GM12878 (cell line): ENCODE data around the gene ABL1. TPM values are rescaled to one million over a fixed set of nuclear protein-coding genes. Genes with fewer than 3 reads are reported as not detected.

Source experiments
- ATAC-seq: fragments of 200-7000 bp; cut with Tn5 transposase; 3 replicates; pipeline ENCODE4 v1.9.1; 2020; ENCODE audit warnings: mild to moderate bottlenecking, moderate library complexity
- BruUV-seq: library from RNA; stranded (reverse); fragments of 400-500 nt; replicated peaks from 2 replicates; lab custom pipeline; 2021; lab: Mats Ljungman, UMichigan
- CTCF ChIA-PET: fragments of 300-600 bp; sonication (Branson Sonifier 250); formaldehyde crosslinking; extraction: SDS; loops from one replicate; lab custom pipeline; 2021; ENCODE audit warnings: inconsistent platforms; lab: Yijun Ruan, JAX
- POLR2A ChIA-PET: fragments of 350-600 bp; formaldehyde crosslinking; extraction: SDS; loops from one replicate; lab custom pipeline; 2021; ENCODE audit warnings: inconsistent platforms; lab: Charles Lee
- RAD21 ChIA-PET: fragments of 300-600 bp; sonication (Branson Sonifier 250); formaldehyde crosslinking; loops from one replicate; lab custom pipeline; 2023; ENCODE audit warnings: antibody characterized with exemption; ENCODE audit not compliant: unreplicated experiment; lab: Charles Lee
- SMC1A ChIA-PET: fragments of 300-600 bp; sonication (Branson Sonifier 250); formaldehyde crosslinking; loops from one replicate; lab custom pipeline; 2023; ENCODE audit not compliant: unreplicated experiment, uncharacterized antibody; lab: Charles Lee
- DNase-seq: peaks from one replicate; pipeline ENCODE4 v3.0.0-alpha.2; 2011; ENCODE audit warnings: low read depth, low spot score
- FAIRE-seq: peaks from 3 replicates; lab custom pipeline; 2011; peaks lifted over from hg19 to GRCh38; lab: Jason Lieb, UNC
- H2AFZ ChIP-seq: 2 replicates; pipeline ENCODE4 v1.6.0; 2011; ENCODE audit warnings: low read depth, low read length, control low read depth; ENCODE audit not compliant: control insufficient read depth
- H3K27ac ChIP-seq: 2 replicates; pipeline ENCODE4 v1.5.1; 2011; ENCODE audit warnings: control low read depth; ENCODE audit not compliant: control insufficient read depth, insufficient read depth
- H3K27me3 ChIP-seq, 2 experiments: replicated peaks in 1 of 2; 2 replicates each; pipeline versions ENCODE4 v1.6.0 to v1.6.1; 2011; ENCODE audit warnings: low read length in 1 of 2; ENCODE audit not compliant: control insufficient read depth in 2 of 2, insufficient read depth in 2 of 2
- H3K36me3 ChIP-seq, 2 experiments: 2 replicates each; pipeline ENCODE4 v1.5.1; 2011; ENCODE audit warnings: low read length in 1 of 2; ENCODE audit not compliant: control insufficient read depth in 2 of 2, insufficient read depth in 2 of 2
- H3K4me1 ChIP-seq: 2 replicates; pipeline ENCODE4 v1.6.1; 2011; ENCODE audit warnings: mild to moderate bottlenecking, low read length, moderate library complexity, mixed read lengths; ENCODE audit not compliant: control insufficient read depth, insufficient read depth
- H3K4me2 ChIP-seq: 2 replicates; pipeline ENCODE4 v1.6.0; 2011; ENCODE audit warnings: control low read depth; ENCODE audit not compliant: control insufficient read depth, insufficient read depth
- H3K4me3 ChIP-seq: fragments of 200-600 bp; sonication (generic); 2 replicates; pipeline ENCODE4 v1.5.1; 2016
- H3K79me2 ChIP-seq: 2 replicates; pipeline ENCODE4 v1.6.0; 2011; ENCODE audit warnings: low read length; ENCODE audit not compliant: control insufficient read depth, insufficient read depth
- H3K9ac ChIP-seq: 2 replicates; pipeline ENCODE4 v1.8.0; 2011; ENCODE audit warnings: low read length, control low read depth, mixed read lengths; ENCODE audit not compliant: control insufficient read depth, insufficient read depth
- H3K9me3 ChIP-seq: replicated peaks from 3 replicates; pipeline ENCODE4 v1.5.1; 2011; ENCODE audit warnings: mild to moderate bottlenecking, low read length; ENCODE audit not compliant: control insufficient read depth, insufficient read depth
- H4K20me1 ChIP-seq: 2 replicates; pipeline ENCODE4 v1.6.0; 2011; ENCODE audit not compliant: control insufficient read depth, insufficient read depth
- ATF7 ChIP-seq: fragments of 450-650 bp; IDR thresholded peaks from 2 replicates; pipeline ENCODE4 v1.6.1; 2016; ENCODE audit warnings: low read depth, mild to moderate bottlenecking
- CBX3 ChIP-seq: fragments of 200-600 bp; sonication (generic); IDR thresholded peaks from 2 replicates; pipeline ENCODE4 v1.6.1; 2016; ENCODE audit warnings: low read depth, borderline replicate concordance
- CHD2 ChIP-seq: IDR thresholded peaks from 2 replicates; pipeline ENCODE4 v1.6.1; 2011; ENCODE audit warnings: low read depth, low read length, improper control_type of control experiment, borderline replicate concordance
- CREM ChIP-seq: IDR thresholded peaks from 2 replicates; pipeline ENCODE4 v1.6.1; 2014; ENCODE audit warnings: antibody characterized with exemption, low read depth
- CUX1 ChIP-seq: IDR thresholded peaks from 2 replicates; pipeline ENCODE4 v1.6.1; 2012; ENCODE audit warnings: improper control_type of control experiment, low read depth, low read length; ENCODE audit not compliant: insufficient replicate concordance
- ELK1 ChIP-seq: IDR thresholded peaks from 2 replicates; pipeline ENCODE4 v1.6.1; 2012; ENCODE audit warnings: low read depth, low read length, improper control_type of control experiment
- EP300 ChIP-seq, 2 experiments: fragments of 150-350 bp in 1 of 2; IDR thresholded peaks; 2 replicates each; pipeline ENCODE4 v1.6.1; 2011 to 2012; ENCODE audit warnings: low read depth in 2 of 2, low read length in 2 of 2, borderline replicate concordance in 1 of 2, improper control_type of control experiment in 1 of 2, inconsistent platforms in 1 of 2; ENCODE audit not compliant: control insufficient read depth in 1 of 2
- HDGF ChIP-seq: fragments of 450-650 bp; IDR thresholded peaks from 2 replicates; pipeline ENCODE4 v1.6.1; 2016; ENCODE audit warnings: antibody characterized with exemption
- IKZF2 ChIP-seq, 2 experiments: fragments of 450-650 bp; IDR thresholded peaks; 2 replicates each; pipeline ENCODE4 v1.6.1; 2017; ENCODE audit warnings: mild to moderate bottlenecking in 2 of 2, moderate library complexity in 2 of 2
- IRF4 ChIP-seq: IDR thresholded peaks from 2 replicates; pipeline ENCODE4 v1.6.1; 2011; ENCODE audit warnings: low read depth, low read length
- MEF2B ChIP-seq: fragments of 450-650 bp; IDR thresholded peaks from 2 replicates; pipeline ENCODE4 v1.6.1; 2018; ENCODE audit warnings: mild to moderate bottlenecking, moderate library complexity; ENCODE audit not compliant: partially characterized antibody, poor library complexity, severe bottlenecking
- NR2C2 ChIP-seq: IDR thresholded peaks from 2 replicates; pipeline ENCODE4 v1.6.1; 2011; ENCODE audit warnings: borderline replicate concordance, low read depth; ENCODE audit not compliant: control insufficient read depth, insufficient read length
- NR2F1 ChIP-seq: fragments of 450-650 bp; conservative IDR thresholded peaks from 2 replicates; pipeline ENCODE4 v1.6.1; 2017; ENCODE audit warnings: mild to moderate bottlenecking
- RAD21 ChIP-seq: IDR thresholded peaks from 2 replicates; pipeline ENCODE4 v1.6.1; 2011; ENCODE audit warnings: mild to moderate bottlenecking, low read depth, low read length, moderate library complexity; ENCODE audit not compliant: insufficient read depth
- SMARCA5 ChIP-seq: fragments of 450-650 bp; IDR thresholded peaks from 2 replicates; pipeline ENCODE4 v1.6.1; 2017; ENCODE audit warnings: mild to moderate bottlenecking
- SPI1 ChIP-seq: IDR thresholded peaks from 2 replicates; pipeline ENCODE4 v1.6.1; 2011; ENCODE audit warnings: low read depth, mild to moderate bottlenecking, low read length, moderate library complexity, borderline replicate concordance; ENCODE audit not compliant: insufficient read depth
- SUZ12 ChIP-seq: fragments of 200-600 bp; sonication (generic); IDR thresholded peaks from one replicate; pipeline ENCODE4 v1.6.1; 2018; ENCODE audit warnings: antibody characterized with exemption, mild to moderate bottlenecking; ENCODE audit not compliant: unreplicated experiment
- YY1 ChIP-seq: IDR thresholded peaks from 2 replicates; pipeline ENCODE4 v1.6.1; 2011; ENCODE audit warnings: low read depth, mild to moderate bottlenecking, low read length
- WGBS: methylation state at CpG from one replicate; pipeline ENCODE4 v1.1.6; 2016; ENCODE audit warnings: low lambda C conversion rate; ENCODE audit not compliant: insufficient replicate concordance, insufficient coverage; ENCODE audit errors: missing lambda C conversion rate; 5-methylcytosine and 5-hydroxymethylcytosine counted together
- in situ Hi-C: fragments of 300-500 bp; cut with MboI; formaldehyde crosslinking; loops from 9 replicates; pipeline ENCODE4 v1.14.3; 2018; ENCODE audit warnings: mixed read lengths
- intact Hi-C: fragments of 100-400 bp; cut with micrococcal nuclease; formaldehyde crosslinking; loops from one replicate; pipeline ENCODE4 v1.14.2; 2022; ENCODE audit not compliant: unreplicated experiment
- polyA plus RNA-seq, 11 experiments: library from polyadenylated mRNA; depleted of rRNA in 4 of 11; unstranded in 6 of 11; stranded (reverse) in 5 of 11; fragments of >200 nt; fragmentation: Nextera tagmentation in 4 of 11; fragmentation: Illumina TruSeq in 1 of 11; extraction: Ambion mirVana in 4 of 11; extraction: Trizol in 1 of 11; gene quantifications; 1 replicate in 1 of 11; 2 replicates in 10 of 11; pipeline versions ENCODE4 v1.2.1 to v1.2.3, GENCODE V29; 2011 to 2016; ENCODE audit warnings: inconsistent platforms in 2 of 11, missing spikeins in 2 of 11, low read depth in 1 of 11
- total RNA-seq, 4 experiments: library from RNA; depleted of rRNA in 3 of 4; stranded (reverse); fragments of >200 nt in 3 of 4; fragmentation: Illumina TruSeq in 1 of 4; extraction: Trizol in 1 of 4; gene quantifications; 2 replicates each; pipeline versions ENCODE4 v1.2.1 to v1.2.3, GENCODE V29; 2013 to 2021

The ABL1 gene
- total and polyA plus RNA-seq, 10 of the 15 experiments (the other 5 are each of a cell fraction or from before 2014, with no cell fraction given), result 0.79 to 51.5 (median 16.3) TPM

- CTCF ChIA-PET, result interaction anchor here (0.7 to 7.0 kb wide), 5 partner anchors 63 to 170 kb away, joined by 3 to 89 read pairs (median 11); partner anchors contain the start of gene FIBCD1
- BruUV-seq, result no TSS peak
- FAIRE-seq (no peak), ATAC-seq (peak; percentile 33), DNase-seq (no peak)
- intact Hi-C loops (no loop called here), in situ Hi-C loops (loop anchor here (5.0 kb wide), 1 partner anchor 171 kb away; no protein-coding TSS in a partner anchor)
- SMC1A ChIA-PET, result interaction anchor here (0.9 to 3.7 kb wide), 5 partner anchors 56 to 169 kb away, joined by 3 to 20 read pairs (median 4); no protein-coding TSS in a partner anchor
- Histone ChIP-seq H3K4me1 (peaks cover 25% of the 10 kb centered on the region), H3K36me3 (peaks cover 18 to 29% of the 10 kb centered on the region in 2 experiments), H3K4me2 (0 out of 2 replicates have a peak overlapping the region, but pooled peaks have one; percentile 7), H3K27me3 (no peaks in the 10 kb centered on the region), H3K9ac (no peak overlapping the region), H2AFZ (no peak overlapping the region), H3K4me3 (no peak overlapping the region), H3K27ac (0 out of 2 replicates have a peak overlapping the region, but pooled peaks have one; percentile 7), H3K9me3 (no peaks in the 10 kb centered on the region), H4K20me1 (peaks cover 8% of the 10 kb centered on the region; the same call in 1 of the 2 replicates), H3K79me2 (no peaks in the 10 kb centered on the region)
- 69% methylated on average over 10 of the region's 10 CpGs for WGBS
- RAD21 ChIA-PET, result interaction anchor here (1.6 to 3.4 kb wide), 3 partner anchors 55 to 174 kb away, joined by 3 to 33 read pairs (median 29); no protein-coding TSS in a partner anchor
- POLR2A ChIA-PET, result no interaction called here
- TF ChIP-seq ATF7, result no peak
- TF ChIP-seq CUX1, result no peak
- no peak for TF ChIP-seq CREM
- peak; percentile 5 for TF ChIP-seq MEF2B
- no peak for TF ChIP-seq YY1
- no peak for TF ChIP-seq IKZF2 (IDR thresholded peaks at IDR 0.05)
- TF ChIP-seq ELK1, result no peak
- no peak for TF ChIP-seq SUZ12
- peak; percentile 7; the same call in 1 of the 2 replicates for TF ChIP-seq NR2F1
- no peak for TF ChIP-seq HDGF
- TF ChIP-seq RAD21, result no peak
- no peak for TF ChIP-seq CHD2
- TF ChIP-seq EP300 (IDR thresholded peaks at IDR 0.05; ENCODE audit: borderline replicate concordance in 1 of 2, control insufficient read depth in 1 of 2, low read depth in 2 of 2, low read length in 2 of 2), result no peak
- no peak for TF ChIP-seq CBX3
- TF ChIP-seq SMARCA5, result no peak
- no peak for TF ChIP-seq IRF4
- peak; percentile 22 for TF ChIP-seq NR2C2
- TF ChIP-seq SPI1, result no peak
These were observed 36.5 kb downstream of the ABL1 start for GRCh38 chr9:130871395-130872062.
